ENCODE data around the gene CTNNA2.
"Not testable (repeated sequence)": the region's sequence is repeated elsewhere in the genome, so short reads cannot be mapped to it uniquely, and the experiment has no call there.

CTNNA2 gene

GRCh38 chr2:80113399-80113798, 600.5 kb downstream of the CTNNA2 start:
- DNase-seq: no peak

- no peak for DNase-seq
These were observed 602.0 kb downstream of the CTNNA2 start for GRCh38 chr2:80114812-80115211.

- DNase-seq: no peak
These were observed 604.5 kb downstream of the CTNNA2 start for GRCh38 chr2:80117401-80117800.

- no peak for DNase-seq
These were observed 608.0 kb downstream of the CTNNA2 start for GRCh38 chr2:80120866-80121265.

GRCh38 chr2:80122675-80123074, 609.8 kb downstream of the CTNNA2 start:
- DNase-seq: no peak

- DNase-seq: no peak
These were observed 613.8 kb downstream of the CTNNA2 start for GRCh38 chr2:80126596-80127189.

GRCh38 chr2:80128080-80128479, 615.2 kb downstream of the CTNNA2 start:
- no peak for DNase-seq

GRCh38 chr2:80132281-80132680, 619.4 kb downstream of the CTNNA2 start:
- DNase-seq: no peak

GRCh38 chr2:80135001-80135400, 622.1 kb downstream of the CTNNA2 start:
- DNase-seq: no peak

- DNase-seq: no peak
These were observed 623.5 kb downstream of the CTNNA2 start for GRCh38 chr2:80136338-80136737.

- DNase-seq: no peak
These were observed 626.1 kb downstream of the CTNNA2 start for GRCh38 chr2:80139001-80139400.

- no peak for DNase-seq
These were observed 628.3 kb downstream of the CTNNA2 start for GRCh38 chr2:80141007-80141726.

GRCh38 chr2:80145499-80145898, 632.6 kb downstream of the CTNNA2 start:
- no peak for DNase-seq

GRCh38 chr2:80146757-80147156, 633.9 kb downstream of the CTNNA2 start:
- DNase-seq: not testable (repeated sequence)

GRCh38 chr2:80147690-80148089, 634.8 kb downstream of the CTNNA2 start:
- no peak for DNase-seq

- DNase-seq: no peak
These were observed 636.1 kb downstream of the CTNNA2 start for GRCh38 chr2:80148906-80149305.

GRCh38 chr2:80149991-80150390, 637.1 kb downstream of the CTNNA2 start:
- no peak for DNase-seq

- no peak for DNase-seq
These were observed 638.4 kb downstream of the CTNNA2 start for GRCh38 chr2:80151248-80151647.

- no peak for DNase-seq
These were observed 638.8 kb downstream of the CTNNA2 start for GRCh38 chr2:80151651-80152050.

- no peak for DNase-seq
These were observed 640.3 kb downstream of the CTNNA2 start for GRCh38 chr2:80153151-80153550.

- no peak for DNase-seq
These were observed 640.9 kb downstream of the CTNNA2 start for GRCh38 chr2:80153768-80154167.

- no peak for DNase-seq
These were observed 641.5 kb downstream of the CTNNA2 start for GRCh38 chr2:80154231-80154915.

GRCh38 chr2:80164375-80164774, 651.5 kb downstream of the CTNNA2 start:
- DNase-seq: no peak

- no peak for DNase-seq
These were observed 653.8 kb downstream of the CTNNA2 start for GRCh38 chr2:80166483-80167171.

Data from activated CD4-positive, alpha-beta T cell treated with anti-CD3 and anti-CD28 coated beads, Interleukin-2, amount 50 U/mL, for 4 hours (primary cell).